Measurements from ENCODE around the gene CNEP1R1.

Gene CNEP1R1

GRCh38 chr16:50017553-50017952 is 7.5 kb upstream of the CNEP1R1 start:
- DNase-seq (ENCODE audit: low read depth) = no peak

- no peak for DNase-seq (ENCODE audit: low read depth)
Measured at GRCh38 chr16:50021544-50021943, 3.5 kb upstream of the CNEP1R1 start.

DNA sequence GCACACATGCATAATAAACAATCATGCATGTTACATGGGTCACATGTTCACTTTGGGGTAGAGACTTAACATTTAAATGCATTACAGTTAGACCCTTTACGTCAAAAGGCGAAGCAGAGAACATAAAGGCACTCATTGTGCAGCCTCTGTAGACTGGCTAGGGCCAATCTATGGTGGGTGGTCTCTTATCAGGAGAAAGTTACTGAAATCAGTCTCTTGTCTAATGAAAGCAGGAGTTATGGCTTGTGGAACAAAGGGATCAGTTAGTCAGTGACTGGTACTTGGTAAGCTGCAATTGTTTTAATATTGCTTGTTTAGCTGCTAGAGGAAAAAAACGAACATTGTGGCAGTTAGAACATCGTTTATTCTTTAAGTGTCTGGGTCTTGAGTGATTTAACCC is 1.4 kb upstream of the CNEP1R1 start:
- DNase-seq (ENCODE audit: low read depth) = no peak

GRCh38 chr16:50024207-50024606 is 818 bp upstream of the CNEP1R1 start:
- DNase-seq (ENCODE audit: low read depth) = no peak

DNA sequence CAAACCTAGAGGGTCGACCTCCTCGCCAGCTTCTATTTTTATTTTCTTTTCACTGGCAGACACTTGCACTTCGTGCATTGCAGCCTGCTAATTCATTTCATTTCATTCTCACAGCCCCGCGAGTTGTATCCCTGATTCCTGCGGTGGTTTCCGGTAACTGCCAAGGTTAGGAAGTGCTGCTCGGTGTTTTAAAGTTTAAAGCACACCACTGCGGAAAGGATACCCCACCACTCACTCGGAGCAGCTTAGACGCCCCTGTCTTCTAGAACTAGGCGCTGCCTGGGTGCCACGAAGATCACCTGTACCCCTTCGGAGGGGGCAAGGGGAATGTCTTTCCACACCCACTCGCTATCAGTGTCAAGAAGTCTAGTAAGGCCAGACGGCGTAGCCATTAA is 509 bp downstream of the CNEP1R1 start:
- DNase-seq (ENCODE audit: low read depth) = no peak

- DNase-seq (ENCODE audit: low read depth) = no peak
Measured at GRCh38 chr16:50027829-50028228, 2.8 kb downstream of the CNEP1R1 start.

GRCh38 chr16:50035468-50035992 is 10.5 kb downstream of the CNEP1R1 start:
- DNase-seq (ENCODE audit: low read depth) = no peak

DNA sequence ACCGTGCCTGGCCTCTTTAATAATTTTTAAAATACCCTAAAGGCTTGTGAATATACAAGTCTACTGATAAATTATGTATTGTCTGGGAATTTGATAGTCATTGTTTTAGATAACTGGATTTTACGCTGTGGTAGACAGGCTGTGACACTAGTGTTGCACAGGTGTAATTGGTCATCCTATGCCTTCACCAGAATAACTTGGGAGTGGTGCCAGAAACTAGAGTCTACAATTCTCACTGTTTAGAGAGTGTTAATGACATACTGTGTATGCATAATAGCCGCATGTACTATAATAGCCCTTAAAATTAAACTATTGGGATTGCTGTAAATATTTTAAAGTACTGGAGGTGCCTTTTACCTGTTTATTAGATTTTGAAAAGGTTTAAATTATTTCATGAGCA is 11.4 kb downstream of the CNEP1R1 start:
- no peak for DNase-seq (ENCODE audit: low read depth)

- no peak for DNase-seq (ENCODE audit: low read depth)
Measured at GRCh38 chr16:50037662-50038220, 12.7 kb downstream of the CNEP1R1 start.

GRCh38 chr16:50038286-50038685 is 13.3 kb downstream of the CNEP1R1 start:
- no peak for DNase-seq (ENCODE audit: low read depth)

DNA sequence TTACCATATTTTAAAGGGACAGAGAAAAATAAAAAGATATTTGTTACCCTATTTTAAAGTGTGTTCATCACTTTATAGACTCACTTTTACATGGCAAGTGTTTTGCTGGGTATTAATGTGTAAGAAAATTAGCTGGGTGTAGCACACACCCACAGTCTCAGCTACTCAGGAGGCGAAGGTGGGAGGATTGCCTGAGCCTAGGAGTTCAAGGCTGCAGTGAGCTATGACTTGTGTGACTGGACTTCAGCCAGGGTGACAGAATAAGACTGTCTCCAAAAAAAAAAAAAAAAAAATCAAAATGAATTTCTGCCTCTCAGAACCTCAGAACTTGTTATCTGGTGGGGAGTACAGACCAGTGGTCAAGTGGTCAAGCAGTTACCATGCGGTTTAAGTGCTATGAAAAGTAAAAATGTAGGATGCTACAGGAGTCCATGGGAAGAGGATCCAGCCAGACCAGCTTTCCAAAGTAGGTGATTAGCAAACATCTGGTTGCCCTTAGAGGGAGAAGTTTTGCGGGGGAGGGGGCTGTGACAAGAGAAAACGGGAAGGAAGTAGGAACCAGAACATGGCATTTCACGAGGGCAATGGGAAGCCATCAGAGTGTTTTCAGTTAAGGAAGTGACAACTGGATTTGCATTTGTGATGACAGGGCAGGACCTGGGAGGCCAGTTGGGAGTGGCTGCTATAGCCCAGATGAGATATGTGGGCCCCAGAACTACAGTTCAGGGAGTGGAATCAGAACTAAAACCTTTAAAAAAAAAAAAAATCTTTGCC is 13.9 kb downstream of the CNEP1R1 start:
- DNase-seq (ENCODE audit: low read depth) = no peak

DNA sequence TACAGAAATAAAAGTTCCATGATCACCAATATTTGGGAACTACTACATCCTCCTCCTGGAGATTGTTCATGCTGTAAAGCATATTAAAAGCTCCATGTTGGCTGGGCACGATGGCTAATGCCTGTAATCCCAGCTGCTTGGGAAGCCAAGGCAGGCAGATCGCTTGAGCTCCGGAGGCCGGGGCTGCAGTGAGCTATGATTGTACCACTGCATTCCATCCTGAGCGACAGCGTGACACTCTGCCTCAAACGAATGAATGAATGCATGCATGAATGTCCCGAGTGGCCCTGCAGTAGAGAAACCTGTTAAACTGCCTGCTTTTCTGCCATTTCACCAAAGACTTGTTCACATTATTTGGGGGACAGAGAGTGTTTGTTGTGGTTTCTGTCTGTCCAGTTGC is 15.0 kb downstream of the CNEP1R1 start:
- DNase-seq (ENCODE audit: low read depth) = no peak

- no peak for DNase-seq (ENCODE audit: low read depth)
Measured at GRCh38 chr16:50040710-50041109, 15.7 kb downstream of the CNEP1R1 start.

GRCh38 chr16:50043358-50043757 is 18.3 kb downstream of the CNEP1R1 start:
- no peak for DNase-seq (ENCODE audit: low read depth)

- no peak for DNase-seq (ENCODE audit: low read depth)
Measured at GRCh38 chr16:50045412-50045811, 20.4 kb downstream of the CNEP1R1 start.

GRCh38 chr16:50046853-50047252 is 21.8 kb downstream of the CNEP1R1 start:
- no peak for DNase-seq (ENCODE audit: low read depth)

- no peak for DNase-seq (ENCODE audit: low read depth)
Measured at GRCh38 chr16:50047864-50048263, 22.8 kb downstream of the CNEP1R1 start.

GRCh38 chr16:50050802-50051201 is 25.8 kb downstream of the CNEP1R1 start:
- DNase-seq (ENCODE audit: low read depth) = no peak

DNA sequence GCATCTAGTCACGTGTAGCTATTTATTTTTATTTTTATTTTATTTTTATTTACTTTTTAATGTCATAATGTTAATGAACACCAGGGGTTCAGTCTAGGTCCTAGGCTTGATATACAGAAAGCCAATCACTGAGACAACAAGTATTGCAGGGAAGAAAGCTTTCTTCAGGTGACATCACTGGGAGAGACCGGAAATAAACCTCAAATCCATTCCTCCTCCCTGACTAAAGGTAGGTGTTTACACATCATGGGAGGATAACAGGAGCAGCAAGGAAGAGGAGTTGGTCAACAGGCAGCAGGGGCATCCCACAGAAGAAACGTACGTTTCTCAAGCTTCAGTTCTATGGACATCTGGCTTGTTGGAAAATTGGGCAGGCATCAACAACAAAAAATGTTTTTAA is 31.2 kb downstream of the CNEP1R1 start:
- no peak for DNase-seq (ENCODE audit: low read depth)

DNA sequence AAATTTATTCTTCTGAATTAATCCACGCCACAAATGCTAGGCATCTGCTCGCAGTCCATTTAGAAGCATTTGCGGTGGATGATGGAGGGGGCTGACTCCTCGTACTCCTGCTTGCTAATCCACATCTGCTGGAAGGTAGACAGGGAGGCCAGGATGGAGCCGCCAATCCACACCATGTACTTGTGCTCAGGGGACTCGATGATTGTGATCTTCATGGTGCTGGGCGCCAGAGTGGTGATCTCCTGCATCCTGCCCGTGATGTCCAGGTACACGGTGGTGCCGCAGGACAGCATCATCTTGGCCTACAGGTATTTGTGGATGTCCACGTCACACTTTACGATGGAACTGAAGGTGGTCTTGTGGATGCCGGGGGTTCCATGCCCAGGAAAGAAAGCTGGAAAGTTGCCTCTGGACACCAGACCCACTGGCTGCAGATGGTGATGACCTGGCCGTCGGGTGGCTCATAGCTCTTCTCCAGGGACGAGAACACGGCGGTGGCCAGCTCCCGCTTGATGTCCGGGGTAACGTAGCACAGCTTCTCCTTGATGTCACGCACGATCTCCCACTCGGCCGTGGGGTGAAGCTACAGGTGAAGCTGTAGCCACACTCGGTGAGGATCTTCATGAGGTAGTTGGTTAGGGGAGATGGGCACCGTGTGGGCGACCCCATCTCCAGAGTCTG is 33.2 kb downstream of the CNEP1R1 start:
- no peak for DNase-seq (ENCODE audit: low read depth)

- DNase-seq (ENCODE audit: low read depth) = no peak
Measured at GRCh38 chr16:50059111-50059510, 34.1 kb downstream of the CNEP1R1 start.

DNA sequence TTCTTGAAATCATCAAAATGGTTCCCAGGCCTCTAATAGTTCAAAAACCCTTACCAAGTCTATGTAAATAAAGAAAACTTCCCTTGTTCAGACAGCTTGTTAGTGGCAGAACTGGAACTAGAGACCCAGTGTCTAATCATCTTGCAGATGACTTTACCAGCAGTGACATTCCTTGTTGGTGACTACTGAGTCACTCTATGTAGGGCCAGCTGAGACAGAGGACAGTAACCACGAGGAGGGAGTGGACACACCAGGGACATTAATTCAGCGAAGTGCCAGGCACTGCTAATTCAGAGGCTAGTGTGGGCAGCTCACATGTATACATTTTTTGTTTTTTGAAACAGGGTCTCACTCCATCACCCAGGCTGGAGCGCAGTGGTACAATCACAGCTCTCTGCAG is 34.6 kb downstream of the CNEP1R1 start:
- DNase-seq (ENCODE audit: low read depth) = no peak

DNA sequence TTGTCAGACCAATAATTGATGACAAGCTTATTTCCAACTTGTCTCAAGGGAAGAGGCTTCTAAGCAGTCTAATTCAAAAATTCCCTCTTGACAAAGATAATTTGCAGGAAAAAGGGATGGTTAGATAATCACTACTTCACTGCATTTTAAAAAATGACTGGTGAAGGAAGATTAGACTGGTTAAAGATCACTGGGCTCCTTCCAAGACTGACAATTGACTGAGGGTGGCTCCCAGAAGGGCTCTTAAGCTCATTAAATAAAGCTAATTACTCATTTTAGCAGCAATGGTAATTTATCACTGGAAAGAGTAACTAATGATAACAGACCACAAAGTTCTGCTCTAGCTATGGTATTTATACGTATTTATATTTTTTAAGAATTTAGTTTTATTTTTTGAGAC is 36.3 kb downstream of the CNEP1R1 start:
- DNase-seq (ENCODE audit: low read depth) = no peak

Measured in activated T-cell treated with anti-CD3 and anti-CD28 coated beads for 48 hours (primary cell).